GM12878 (cell line): Measurements from ENCODE around the gene ZNF839.

Source experiments
- EP300 ChIP-seq, 2 experiments: fragments of 150-350 bp in 1 of 2; IDR thresholded peaks; 2 replicates each; pipeline ENCODE4 v1.6.1; 2011 to 2012; ENCODE audit warnings: low read depth in 2 of 2, low read length in 2 of 2, borderline replicate concordance in 1 of 2, improper control_type of control experiment in 1 of 2, inconsistent platforms in 1 of 2; ENCODE audit not compliant: control insufficient read depth in 1 of 2
- EZH2 ChIP-seq: IDR thresholded peaks from 2 replicates; pipeline ENCODE4 v1.6.1; 2012; ENCODE audit warnings: low read depth, mild to moderate bottlenecking, control low read depth, inconsistent platforms, low read length, borderline replicate concordance; ENCODE audit not compliant: control insufficient read depth
- FOS ChIP-seq: IDR thresholded peaks from 3 replicates; pipeline ENCODE4 v1.6.1; 2011; ENCODE audit warnings: borderline replicate concordance; ENCODE audit not compliant: insufficient read length; ENCODE audit errors: extremely low read depth
- NR2C2 ChIP-seq: IDR thresholded peaks from 2 replicates; pipeline ENCODE4 v1.6.1; 2011; ENCODE audit warnings: borderline replicate concordance, low read depth; ENCODE audit not compliant: control insufficient read depth, insufficient read length
- POLR2A ChIP-seq: IDR thresholded peaks from 2 replicates; pipeline ENCODE4 v1.6.1; 2011; ENCODE audit warnings: low read depth, mild to moderate bottlenecking, low read length
- POLR2AphosphoS5 ChIP-seq: IDR thresholded peaks from 2 replicates; pipeline ENCODE4 v1.6.1; 2011; ENCODE audit warnings: mild to moderate bottlenecking, low read length, inconsistent platforms
- RB1 ChIP-seq: fragments of 450-650 bp; formaldehyde crosslinking; IDR thresholded peaks from 2 replicates; pipeline ENCODE4 v1.6.1; 2017; ENCODE audit warnings: mild to moderate bottlenecking, borderline replicate concordance
- ZNF207 ChIP-seq: fragments of 450-650 bp; IDR thresholded peaks from 2 replicates; pipeline ENCODE4 v1.6.1; 2014; ENCODE audit warnings: antibody characterized with exemption, mild to moderate bottlenecking, borderline replicate concordance
- TF ChIP-seq, protein P1 (sequence below), 3 experiments: IDR thresholded peaks in 2 of 3; conservative IDR thresholded peaks in 1 of 3; 2 replicates each; pipeline ENCODE4 v1.5.1; 2011; ENCODE audit warnings: low read depth in 3 of 3, low read length in 3 of 3, mild to moderate bottlenecking in 3 of 3, control low read depth in 2 of 3, moderate library complexity in 2 of 3, inconsistent platforms in 1 of 3, mixed read lengths in 1 of 3; ENCODE audit not compliant: control insufficient read depth in 2 of 3, insufficient read depth in 1 of 3; ENCODE audit errors: extremely low read depth in 1 of 3
- TF ChIP-seq, protein P2 (sequence below): fragments of 450-650 bp; formaldehyde crosslinking; IDR thresholded peaks from 2 replicates; pipeline ENCODE4 v1.4.0; 2022; ENCODE audit warnings: mild to moderate bottlenecking, moderate library complexity

DNA sequence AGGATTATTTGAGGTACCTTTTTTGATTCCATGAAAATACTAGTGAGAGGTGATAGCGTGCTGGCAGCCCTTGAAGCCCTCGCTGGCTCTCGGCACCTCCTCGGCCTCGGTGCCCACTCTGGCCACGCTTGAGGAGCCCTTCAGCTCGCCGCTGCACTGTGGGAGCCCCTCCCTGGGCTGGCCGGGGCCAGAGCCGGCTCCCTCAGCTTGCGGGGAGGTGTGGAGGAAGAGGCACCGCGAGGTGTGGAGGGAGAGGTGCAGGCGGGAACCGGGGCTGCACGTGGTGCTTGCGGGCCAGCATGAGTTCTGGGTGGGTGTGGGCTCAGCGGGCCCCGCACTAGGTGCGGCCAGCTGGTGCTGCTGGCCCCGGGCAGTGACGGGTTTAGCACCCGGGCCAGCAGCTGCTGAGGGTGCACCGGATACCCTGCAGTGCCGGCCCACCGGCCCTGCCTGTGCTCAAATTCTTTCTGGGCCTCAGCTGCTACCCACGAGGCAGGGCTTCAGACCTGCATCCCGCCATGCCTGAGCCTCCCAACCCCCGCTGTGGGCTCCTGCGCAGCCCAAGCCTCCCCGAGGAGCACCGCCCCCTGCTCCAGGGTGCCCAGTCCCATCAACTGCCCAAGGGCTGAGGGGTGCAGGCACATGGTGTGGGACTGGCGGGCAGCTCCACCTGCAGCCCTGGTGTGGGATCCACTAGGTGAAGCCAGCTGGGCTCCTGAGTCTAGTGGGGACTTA is 21.9 kb upstream of the ZNF839 start:
- no peak for TF ChIP-seq RB1
- no peak for TF ChIP-seq POLR2AphosphoS5
- TF ChIP-seq FOS: no peak
- no peak for TF ChIP-seq EP300 (IDR thresholded peaks at IDR 0.05; ENCODE audit: borderline replicate concordance in 1 of 2, control insufficient read depth in 1 of 2, low read depth in 2 of 2, low read length in 2 of 2)
- no peak for TF ChIP-seq NR2C2
- TF ChIP-seq, protein P1, sequence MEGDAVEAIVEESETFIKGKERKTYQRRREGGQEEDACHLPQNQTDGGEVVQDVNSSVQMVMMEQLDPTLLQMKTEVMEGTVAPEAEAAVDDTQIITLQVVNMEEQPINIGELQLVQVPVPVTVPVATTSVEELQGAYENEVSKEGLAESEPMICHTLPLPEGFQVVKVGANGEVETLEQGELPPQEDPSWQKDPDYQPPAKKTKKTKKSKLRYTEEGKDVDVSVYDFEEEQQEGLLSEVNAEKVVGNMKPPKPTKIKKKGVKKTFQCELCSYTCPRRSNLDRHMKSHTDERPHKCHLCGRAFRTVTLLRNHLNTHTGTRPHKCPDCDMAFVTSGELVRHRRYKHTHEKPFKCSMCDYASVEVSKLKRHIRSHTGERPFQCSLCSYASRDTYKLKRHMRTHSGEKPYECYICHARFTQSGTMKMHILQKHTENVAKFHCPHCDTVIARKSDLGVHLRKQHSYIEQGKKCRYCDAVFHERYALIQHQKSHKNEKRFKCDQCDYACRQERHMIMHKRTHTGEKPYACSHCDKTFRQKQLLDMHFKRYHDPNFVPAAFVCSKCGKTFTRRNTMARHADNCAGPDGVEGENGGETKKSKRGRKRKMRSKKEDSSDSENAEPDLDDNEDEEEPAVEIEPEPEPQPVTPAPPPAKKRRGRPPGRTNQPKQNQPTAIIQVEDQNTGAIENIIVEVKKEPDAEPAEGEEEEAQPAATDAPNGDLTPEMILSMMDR (IDR thresholded peaks at IDR 0.05 in 2 of 3, conservative IDR thresholded peaks at IDR 0.05 in 1 of 3; ENCODE audit: control insufficient read depth in 2 of 3, extremely low read depth in 1 of 3, insufficient read depth in 1 of 3, low read depth in 3 of 3, low read length in 3 of 3): no peak
- TF ChIP-seq ZNF207: no peak
- no peak for TF ChIP-seq POLR2A
- no peak for TF ChIP-seq EZH2
- TF ChIP-seq, protein P2, sequence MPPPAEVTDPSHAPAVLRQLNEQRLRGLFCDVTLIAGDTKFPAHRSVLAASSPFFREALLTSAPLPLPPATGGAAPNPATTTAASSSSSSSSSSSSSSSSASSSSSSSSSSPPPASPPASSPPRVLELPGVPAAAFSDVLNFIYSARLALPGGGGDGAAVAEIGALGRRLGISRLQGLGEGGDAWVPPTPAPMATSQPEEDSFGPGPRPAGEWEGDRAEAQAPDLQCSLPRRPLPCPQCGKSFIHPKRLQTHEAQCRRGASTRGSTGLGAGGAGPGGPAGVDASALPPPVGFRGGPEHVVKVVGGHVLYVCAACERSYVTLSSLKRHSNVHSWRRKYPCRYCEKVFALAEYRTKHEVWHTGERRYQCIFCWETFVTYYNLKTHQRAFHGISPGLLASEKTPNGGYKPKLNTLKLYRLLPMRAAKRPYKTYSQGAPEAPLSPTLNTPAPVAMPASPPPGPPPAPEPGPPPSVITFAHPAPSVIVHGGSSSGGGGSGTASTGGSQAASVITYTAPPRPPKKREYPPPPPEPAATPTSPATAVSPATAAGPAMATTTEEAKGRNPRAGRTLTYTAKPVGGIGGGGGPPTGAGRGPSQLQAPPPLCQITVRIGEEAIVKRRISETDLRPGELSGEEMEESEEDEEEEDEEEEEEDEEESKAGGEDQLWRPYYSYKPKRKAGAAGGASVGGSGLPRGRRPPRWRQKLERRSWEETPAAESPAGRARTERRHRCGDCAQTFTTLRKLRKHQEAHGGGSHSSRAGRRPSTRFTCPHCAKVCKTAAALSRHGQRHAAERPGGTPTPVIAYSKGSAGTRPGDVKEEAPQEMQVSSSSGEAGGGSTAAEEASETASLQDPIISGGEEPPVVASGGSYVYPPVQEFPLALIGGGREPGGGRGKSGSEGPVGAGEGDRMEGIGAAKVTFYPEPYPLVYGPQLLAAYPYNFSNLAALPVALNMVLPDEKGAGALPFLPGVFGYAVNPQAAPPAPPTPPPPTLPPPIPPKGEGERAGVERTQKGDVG (CRISPR knock-in tag): no peak
